Measurements from ENCODE around the gene CHST15.
"Not testable (repeated sequence)": the region's sequence is repeated elsewhere in the genome, so short reads cannot be mapped to it uniquely, and the experiment has no call there.

CHST15 gene

DNA sequence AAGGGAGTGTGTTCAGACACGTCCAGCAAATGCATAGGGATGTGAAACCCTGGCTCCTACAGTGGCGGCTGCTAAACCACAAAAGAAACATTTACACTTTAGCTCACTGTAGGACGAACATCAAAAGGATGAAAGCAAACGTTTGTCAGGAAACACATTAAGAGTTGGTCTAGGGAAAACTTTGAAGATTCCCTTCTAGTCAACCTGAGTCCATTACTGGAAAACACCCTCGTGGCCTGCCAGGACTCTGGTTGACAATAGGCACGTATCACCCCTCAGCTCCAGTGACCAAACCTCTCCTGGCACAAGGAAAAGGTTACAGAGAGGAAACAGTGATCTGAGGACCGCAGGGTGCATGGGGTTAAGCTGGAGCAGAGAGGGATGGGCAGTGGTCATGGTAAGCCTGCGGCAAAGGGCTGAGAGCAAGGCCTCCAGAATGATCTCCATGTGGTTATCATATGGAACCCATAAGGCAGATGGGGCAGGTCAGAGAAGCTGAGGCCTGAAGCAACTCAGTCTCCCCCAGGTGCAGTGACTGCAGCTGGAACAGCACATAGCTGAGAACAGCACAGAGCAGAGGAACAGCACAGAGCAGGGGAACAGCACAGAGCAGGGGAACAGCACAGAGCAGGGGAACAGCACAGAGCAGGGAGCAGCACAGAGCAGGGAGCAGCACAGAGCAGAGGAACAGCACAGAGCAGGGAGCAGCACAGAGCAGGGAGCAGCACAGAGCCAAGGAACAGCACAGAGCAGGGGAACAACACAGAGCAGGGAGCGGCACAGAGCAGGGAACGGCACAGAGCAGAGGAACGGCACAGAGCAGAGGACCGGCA is 49.9 kb downstream of the CHST15 start:
- Mint-ChIP-seq H3K4me1 (no peaks in the 10 kb centered on the region), H3K4me3 (no peak overlapping the region), H3K36me3 (no peaks in the 10 kb centered on the region), H3K9me3 (peaks cover 3% of the 10 kb centered on the region), H3K27ac (no peak overlapping the region)
- ATAC-seq (peak; percentile 37), DNase-seq (ENCODE audit: low spot score in 2 of 2) (no peak)

DNA sequence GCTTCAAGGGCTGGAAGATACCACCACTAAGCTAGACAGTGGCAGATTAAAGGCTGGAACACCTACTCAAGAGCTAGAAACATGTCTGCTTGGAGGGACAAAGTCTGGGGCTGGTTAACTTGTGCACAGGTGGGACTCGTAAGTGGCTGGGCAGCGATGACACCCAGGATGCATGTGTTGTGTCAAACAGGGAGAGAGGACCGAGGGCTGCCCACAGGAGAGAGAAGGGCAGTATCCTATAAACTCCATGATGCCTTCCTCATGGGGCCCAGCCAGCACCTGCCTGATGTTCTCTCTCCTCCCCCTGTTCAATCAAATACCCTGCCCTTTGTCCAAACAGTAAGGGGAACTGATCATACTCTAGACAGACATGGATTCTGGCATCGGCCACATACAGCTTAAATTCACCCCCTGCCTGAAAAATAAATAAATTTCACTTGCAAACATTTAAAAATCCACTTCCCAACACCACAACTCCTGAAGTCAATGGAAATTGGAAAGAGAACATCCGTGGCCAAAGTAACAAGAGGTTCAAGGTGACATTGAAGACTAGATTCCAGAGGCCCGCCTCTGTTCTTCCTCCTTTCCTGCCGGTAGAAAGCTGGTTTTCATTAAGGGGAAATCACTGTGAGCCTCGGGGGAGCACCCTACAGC is 50.6 kb downstream of the CHST15 start:
- H3K4me3 Mint-ChIP-seq: no peak overlapping the region
- ATAC-seq (no peak), DNase-seq (ENCODE audit: low spot score in 2 of 2) (no peak)
- H3K36me3 Mint-ChIP-seq: no peaks in the 10 kb centered on the region
- no peak overlapping the region for H3K27ac Mint-ChIP-seq
- H3K4me1 Mint-ChIP-seq: no peaks in the 10 kb centered on the region
- peaks cover 3% of the 10 kb centered on the region for H3K9me3 Mint-ChIP-seq

DNA sequence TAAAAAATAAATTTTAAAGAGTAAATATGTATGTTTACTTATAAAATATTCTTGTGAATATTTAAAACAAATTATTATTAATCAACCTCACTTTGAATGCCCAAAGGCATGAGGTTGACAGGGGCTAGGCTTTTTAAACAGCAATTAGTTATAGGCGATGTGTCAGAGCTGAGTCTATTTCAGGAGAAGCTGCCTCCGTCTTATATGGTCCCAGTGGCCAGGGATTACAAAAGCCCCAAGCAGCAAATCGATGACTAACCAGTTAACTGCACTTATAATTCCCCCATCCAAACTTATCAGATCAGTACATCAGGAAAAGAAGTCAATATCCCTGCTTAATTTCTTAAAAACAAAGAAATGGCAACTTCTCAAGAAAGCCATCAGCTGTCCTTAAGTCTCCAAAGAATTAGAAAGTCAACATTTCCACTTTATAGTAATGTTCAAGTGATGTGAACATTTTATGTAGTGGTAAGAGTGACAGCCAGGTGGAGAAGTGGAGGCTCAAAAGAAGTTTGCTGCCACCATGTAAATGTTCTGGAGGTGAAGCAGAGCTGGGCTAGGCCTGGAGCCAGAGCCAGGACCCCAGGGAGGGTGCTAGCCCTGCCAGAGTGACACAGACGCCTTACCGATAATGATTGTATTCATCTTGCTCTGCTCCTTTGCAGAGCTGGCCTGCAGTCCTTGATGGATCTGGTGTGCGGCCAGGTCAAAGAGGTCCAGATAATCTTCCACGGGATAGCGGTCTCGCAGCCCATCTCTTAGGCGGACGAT is 51.5 kb downstream of the CHST15 start:
- no peak for ATAC-seq
- H3K27ac Mint-ChIP-seq: no peak overlapping the region
- H3K36me3 Mint-ChIP-seq: no peaks in the 10 kb centered on the region
- H3K4me3 Mint-ChIP-seq: no peak overlapping the region
- peaks cover 3% of the 10 kb centered on the region for H3K9me3 Mint-ChIP-seq
- H3K4me1 Mint-ChIP-seq: no peaks in the 10 kb centered on the region
- no peak for DNase-seq (ENCODE audit: low spot score in 2 of 2)

DNA sequence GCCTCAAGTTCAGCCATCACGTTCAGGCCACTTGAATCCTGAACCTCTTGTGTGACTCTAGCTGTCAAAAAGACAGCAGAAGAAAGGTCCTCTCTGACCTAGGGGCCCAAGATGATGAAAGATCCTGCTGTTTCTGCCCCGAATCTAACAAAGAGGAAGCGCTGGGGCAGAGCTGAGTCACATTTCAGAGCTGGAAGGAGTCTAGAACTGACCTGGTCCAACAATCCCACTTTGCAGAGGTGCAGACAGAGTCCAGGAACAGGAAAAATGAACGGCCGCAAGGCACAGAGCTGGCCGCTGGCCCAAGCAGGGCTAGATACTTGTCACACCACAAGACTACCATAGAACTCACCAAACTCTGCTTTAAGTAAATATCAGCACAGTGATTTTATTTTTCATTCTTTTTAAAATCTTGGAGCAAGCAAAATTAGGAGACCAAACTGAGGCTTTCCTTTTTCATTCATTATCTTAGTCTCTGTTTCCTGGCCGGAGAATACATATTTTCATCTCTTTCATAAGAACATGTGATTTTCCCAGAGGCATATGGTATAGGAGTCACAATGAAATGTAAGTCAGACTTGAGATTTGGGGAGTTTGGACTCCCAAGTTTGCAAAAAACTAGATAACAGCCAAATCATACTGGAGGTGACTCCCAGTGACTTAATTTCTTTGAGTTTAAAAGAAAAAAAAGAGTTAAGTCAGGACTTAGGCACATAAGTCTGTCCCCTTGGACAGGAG is 52.8 kb downstream of the CHST15 start:
- no peak for ATAC-seq
- no peak overlapping the region for H3K27ac Mint-ChIP-seq
- no peak overlapping the region for H3K4me3 Mint-ChIP-seq
- peaks cover 8% of the 10 kb centered on the region for H3K4me1 Mint-ChIP-seq
- H3K36me3 Mint-ChIP-seq: no peaks in the 10 kb centered on the region
- H3K9me3 Mint-ChIP-seq: no peaks in the 10 kb centered on the region
- DNase-seq (ENCODE audit: low spot score in 2 of 2): no peak

DNA sequence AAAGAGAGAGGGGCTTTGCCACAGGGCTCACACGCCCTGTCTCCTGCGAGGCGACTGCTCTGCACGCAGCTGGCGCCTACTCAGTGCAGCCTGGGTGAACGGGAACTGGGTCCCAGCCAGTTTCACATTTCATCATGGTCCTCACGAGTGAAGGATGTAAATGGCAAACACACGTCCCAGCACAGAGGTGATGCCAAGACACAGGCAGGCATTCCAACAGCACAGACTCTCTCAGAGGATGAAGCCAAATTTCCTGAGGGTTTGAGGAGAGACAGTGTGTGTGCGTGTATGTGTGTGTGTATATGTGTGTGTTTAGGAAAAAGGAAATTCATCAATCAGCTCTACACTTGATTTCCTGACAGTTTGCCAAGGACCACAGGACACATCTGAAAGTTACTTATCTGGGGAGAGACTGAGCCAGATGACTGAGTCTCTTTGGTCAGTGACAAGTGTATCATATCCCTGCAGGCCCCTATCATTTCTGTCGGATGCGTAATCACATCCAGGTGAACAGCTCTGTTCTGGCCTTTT is 53.9 kb downstream of the CHST15 start:
- ATAC-seq (no peak), DNase-seq (ENCODE audit: low spot score in 2 of 2) (no peak)
- no peak overlapping the region for H3K4me3 Mint-ChIP-seq
- no peaks in the 10 kb centered on the region for H3K9me3 Mint-ChIP-seq
- no peak overlapping the region for H3K27ac Mint-ChIP-seq
- H3K4me1 Mint-ChIP-seq: peaks cover 12% of the 10 kb centered on the region
- no peaks in the 10 kb centered on the region for H3K36me3 Mint-ChIP-seq

DNA sequence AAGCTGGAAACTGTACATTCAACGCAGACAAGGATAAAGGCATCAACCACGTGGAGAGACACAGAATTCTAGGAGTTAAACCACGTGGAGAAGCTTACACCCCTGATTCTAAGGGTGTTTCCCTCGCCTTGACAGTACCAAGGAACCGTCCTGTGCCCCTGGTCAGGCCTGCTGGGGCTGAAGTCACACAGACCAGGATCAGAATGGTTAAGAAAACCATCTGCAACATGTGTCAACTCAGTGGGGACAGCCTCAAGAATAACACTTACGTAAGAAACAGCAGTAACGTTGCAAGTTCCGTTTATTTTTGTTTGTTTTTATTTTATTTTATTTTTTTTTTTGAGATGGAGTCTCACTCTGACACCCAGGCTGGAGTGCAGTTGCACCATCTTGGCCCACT is 55.6 kb downstream of the CHST15 start:
- DNase-seq (ENCODE audit: low spot score in 2 of 2) (no peak), ATAC-seq (no peak)
- H3K36me3 Mint-ChIP-seq: no peaks in the 10 kb centered on the region
- H3K4me1 Mint-ChIP-seq: peaks cover 12% of the 10 kb centered on the region
- no peak overlapping the region for H3K4me3 Mint-ChIP-seq
- no peaks in the 10 kb centered on the region for H3K9me3 Mint-ChIP-seq
- no peak overlapping the region for H3K27ac Mint-ChIP-seq

DNA sequence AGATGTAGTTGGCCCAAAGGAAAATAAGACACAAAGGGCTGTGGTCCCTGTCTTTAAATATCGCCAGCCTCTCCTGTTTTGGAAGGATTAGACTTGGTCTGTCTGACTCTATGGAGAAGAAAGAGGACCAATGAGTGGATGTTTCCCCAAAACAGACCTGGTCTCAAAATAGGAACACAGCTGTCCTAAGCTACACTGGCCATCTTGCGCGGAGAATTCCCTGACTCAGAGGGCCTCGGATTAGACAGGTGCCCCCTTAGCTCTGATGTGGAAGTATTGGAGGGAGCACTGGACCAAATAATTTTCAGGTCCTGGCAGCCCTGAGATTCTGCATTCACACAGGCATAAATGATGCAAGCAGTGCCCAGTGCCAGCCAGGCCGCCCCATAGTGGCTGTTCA is 56.1 kb downstream of the CHST15 start:
- DNase-seq (ENCODE audit: low spot score in 2 of 2): no peak
- no peak for ATAC-seq
- Mint-ChIP-seq H3K36me3 (no peaks in the 10 kb centered on the region), H3K4me3 (no peak overlapping the region), H3K4me1 (peaks cover 12% of the 10 kb centered on the region), H3K27ac (no peak overlapping the region), H3K9me3 (no peaks in the 10 kb centered on the region)

DNA sequence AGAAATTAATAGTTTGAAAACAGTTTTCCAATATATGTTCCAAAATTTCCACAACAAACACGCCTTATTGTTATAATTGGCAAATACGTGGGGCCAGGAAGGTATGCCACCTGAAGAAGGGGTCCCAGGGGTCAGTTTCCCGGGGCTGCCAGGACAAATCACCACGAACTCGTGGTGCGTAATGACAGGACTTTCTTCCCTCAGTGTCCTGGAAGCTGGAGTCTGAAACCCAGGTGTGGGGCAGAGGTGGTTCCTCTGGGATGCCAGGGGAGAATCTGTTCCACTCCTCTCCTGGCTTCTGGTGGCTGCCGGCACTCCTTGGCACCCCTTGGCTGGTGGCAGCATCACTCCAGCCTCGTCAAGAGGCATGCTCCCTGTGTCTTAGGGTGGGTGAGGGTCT is 56.7 kb downstream of the CHST15 start:
- ATAC-seq: no peak
- Mint-ChIP-seq H3K9me3 (no peaks in the 10 kb centered on the region), H3K4me3 (no peak overlapping the region), H3K4me1 (peaks cover 12% of the 10 kb centered on the region), H3K36me3 (no peaks in the 10 kb centered on the region), H3K27ac (no peak overlapping the region)
- DNase-seq (ENCODE audit: low spot score in 2 of 2): no peak

DNA sequence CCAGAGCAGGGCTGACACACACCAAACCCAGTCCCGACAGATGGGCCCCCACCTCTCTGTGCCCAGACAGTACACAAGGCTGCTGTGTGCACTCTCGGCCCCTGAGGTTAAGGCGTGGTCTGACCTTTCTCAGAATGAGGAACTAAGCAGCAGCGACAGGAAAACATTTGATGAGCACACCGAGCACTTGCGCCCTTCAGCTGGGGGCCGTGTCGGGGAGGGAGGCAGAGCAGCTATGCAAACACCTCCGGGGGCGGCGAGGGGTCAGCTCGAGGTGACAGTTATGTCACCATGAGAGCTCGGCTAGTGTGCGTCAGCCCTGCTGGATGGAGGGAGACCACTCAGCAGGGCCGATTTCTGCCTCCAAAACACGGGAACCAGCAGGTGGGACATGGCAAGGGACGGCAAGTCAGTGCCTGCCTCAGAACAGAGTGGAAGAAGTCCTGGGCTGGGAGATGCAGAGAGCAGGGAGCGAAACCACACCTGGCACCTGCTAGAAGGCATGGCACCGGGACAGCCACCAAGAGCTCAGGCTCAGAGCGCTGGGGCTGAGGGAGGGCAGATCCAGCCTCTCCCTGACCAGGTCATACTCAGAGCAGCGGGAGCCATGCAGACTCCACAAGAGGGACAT is 57.4 kb downstream of the CHST15 start:
- Mint-ChIP-seq H3K27ac (no peak overlapping the region), H3K4me1 (peaks cover 12% of the 10 kb centered on the region), H3K4me3 (peak overlapping the region; percentile 15), H3K9me3 (no peaks in the 10 kb centered on the region), H3K36me3 (no peaks in the 10 kb centered on the region)
- ATAC-seq: peak; percentile 80
- no peak for DNase-seq (ENCODE audit: low spot score in 2 of 2)

DNA sequence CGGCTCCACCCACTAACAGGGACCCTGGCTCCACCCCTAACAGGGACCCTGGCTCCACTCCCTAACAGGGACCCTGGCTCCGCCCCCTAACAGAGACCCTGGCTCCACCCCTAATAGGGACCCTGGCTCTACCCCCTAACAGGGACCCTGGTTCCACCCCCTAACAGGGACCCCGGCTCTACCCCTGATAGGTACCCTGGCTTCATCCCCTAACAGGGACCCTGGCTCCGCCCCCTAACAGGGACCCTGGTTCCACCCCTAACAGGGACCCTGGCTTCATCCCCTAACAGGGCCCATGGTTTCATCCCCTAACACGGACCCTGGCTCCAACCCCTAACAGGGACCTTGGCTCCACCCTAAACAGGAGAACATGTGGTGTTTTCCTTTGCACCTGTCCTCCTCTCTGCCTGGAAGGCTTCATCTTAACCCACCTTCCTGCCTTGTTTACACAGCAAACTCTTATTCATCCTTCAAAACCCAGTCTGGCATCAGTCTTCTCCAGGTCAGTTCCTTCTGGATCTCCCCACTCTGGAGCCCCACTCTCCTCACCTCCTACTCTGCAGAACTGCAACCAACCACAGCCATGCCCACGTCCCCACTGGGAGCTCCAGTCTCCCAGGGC is 58.0 kb downstream of the CHST15 start:
- ATAC-seq (no peak), DNase-seq (ENCODE audit: low spot score in 2 of 2) (no peak)
- no peak overlapping the region for H3K27ac Mint-ChIP-seq
- no peaks in the 10 kb centered on the region for H3K36me3 Mint-ChIP-seq
- no peaks in the 10 kb centered on the region for H3K9me3 Mint-ChIP-seq
- H3K4me3 Mint-ChIP-seq: peak overlapping the region; percentile 15
- peaks cover 12% of the 10 kb centered on the region for H3K4me1 Mint-ChIP-seq

DNA sequence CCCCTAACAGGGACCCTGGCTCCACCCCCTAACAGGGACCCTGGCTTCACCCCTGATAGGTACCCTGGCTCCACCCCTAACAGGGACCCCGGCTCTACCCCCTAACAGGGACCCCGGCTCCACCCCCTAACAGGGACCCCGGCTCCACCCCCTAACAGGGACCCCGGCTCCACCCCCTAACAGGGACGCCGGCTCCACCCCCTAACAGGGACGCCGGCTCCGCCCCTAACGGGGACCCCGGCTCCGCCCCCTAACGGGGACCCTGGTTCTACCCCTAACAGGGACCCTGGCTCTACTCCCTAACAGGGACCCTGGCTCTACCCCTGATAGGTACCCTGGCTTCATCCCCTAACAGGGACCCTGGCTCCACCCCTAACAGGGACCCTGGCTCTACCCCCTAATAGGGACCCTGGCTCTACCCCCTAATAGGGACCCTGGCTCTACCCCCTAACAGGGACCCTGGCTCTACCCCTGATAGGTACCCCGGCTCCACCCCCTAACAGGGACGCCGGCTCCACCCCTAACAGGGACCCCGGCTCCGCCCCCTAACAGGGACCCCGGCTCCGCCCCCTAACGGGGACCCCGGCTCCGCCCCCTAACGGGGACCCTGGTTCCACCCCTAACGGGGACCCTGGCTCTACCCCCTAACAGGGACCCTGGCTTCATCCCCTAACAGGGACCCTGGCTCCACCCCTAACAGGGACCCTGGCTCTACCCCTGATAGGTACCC is 58.7 kb downstream of the CHST15 start:
- H3K36me3 Mint-ChIP-seq, ATAC-seq, H3K4me3 Mint-ChIP-seq: not testable (repeated sequence)

DNA sequence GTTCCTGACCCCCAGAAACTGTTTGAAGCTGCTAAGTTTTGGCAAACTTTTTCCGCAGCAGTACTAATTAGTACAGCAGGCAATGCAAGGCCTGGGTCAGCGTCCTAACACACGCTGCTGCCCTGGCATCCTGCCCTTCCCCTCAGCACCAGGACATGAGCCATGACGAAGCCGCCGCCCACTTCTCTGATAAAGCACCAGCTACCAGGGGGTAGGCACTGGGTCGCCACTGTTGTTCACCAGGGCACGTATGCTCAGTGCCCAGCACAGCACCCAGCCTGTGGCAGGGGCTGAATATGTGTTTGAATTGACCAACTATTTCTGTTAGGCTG is 59.5 kb downstream of the CHST15 start:
- DNase-seq (ENCODE audit: low spot score in 2 of 2): no peak

More for the DNA sequence above, 58.7 kb downstream of the CHST15 start:
- H3K4me1 Mint-ChIP-seq: peaks cover 12% of the 10 kb centered on the region
- H3K27ac Mint-ChIP-seq; DNase-seq (ENCODE audit: low spot score in 2 of 2); H3K9me3 Mint-ChIP-seq: not testable (repeated sequence)

DNA sequence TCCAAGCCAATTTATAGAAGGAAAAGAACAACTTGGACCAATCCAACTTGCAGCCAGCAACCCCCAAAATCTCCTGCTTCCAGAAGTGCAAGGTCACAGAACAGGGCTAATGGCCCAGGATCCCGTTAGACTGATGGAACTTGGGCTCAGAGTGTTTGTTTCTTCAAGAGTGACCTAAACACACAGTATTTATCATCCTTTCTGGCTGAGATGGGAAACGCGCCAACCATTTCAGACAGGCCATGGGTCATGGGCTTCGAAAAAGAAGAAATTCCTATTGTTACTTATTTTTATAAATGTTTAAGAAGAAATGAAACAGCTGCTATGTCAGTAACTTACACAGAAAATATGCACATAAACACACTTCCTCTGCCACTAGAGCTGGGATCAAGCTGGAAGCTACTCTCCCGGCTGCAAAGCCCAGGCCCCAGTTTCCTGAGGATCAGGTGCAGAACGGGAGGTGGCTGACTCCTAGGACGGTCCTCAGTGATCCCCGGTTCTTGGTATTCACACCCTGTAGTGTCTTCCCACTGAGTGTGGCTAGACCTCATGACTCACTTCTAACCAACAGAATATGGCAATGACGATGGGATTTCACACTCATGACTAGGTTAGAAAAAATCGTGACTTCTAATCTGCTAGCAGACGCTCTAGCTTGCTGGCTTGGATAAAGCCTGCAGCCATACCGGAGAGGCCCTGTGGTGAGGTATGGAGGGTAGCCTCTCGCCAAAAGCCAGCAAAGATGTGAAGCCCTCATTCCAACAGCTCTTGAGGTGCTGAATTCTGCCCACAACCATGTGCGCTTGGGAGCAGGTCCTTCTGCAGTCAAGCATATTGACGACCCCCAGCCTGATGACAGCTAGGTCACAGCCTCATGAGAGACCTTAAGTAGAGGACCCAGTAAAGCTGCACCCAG is 60.2 kb downstream of the CHST15 start:
- ATAC-seq (peak; percentile 62), DNase-seq (ENCODE audit: low spot score in 2 of 2) (no peak)
- H3K9me3 Mint-ChIP-seq: no peaks in the 10 kb centered on the region
- H3K27ac Mint-ChIP-seq: no peak overlapping the region
- H3K36me3 Mint-ChIP-seq: no peaks in the 10 kb centered on the region
- no peak overlapping the region for H3K4me3 Mint-ChIP-seq
- H3K4me1 Mint-ChIP-seq: peaks cover 12% of the 10 kb centered on the region

More for the DNA sequence above, 59.5 kb downstream of the CHST15 start:
- H3K27ac Mint-ChIP-seq: no peak overlapping the region
- peaks cover 12% of the 10 kb centered on the region for H3K4me1 Mint-ChIP-seq
- no peak overlapping the region for H3K4me3 Mint-ChIP-seq
- no peaks in the 10 kb centered on the region for H3K9me3 Mint-ChIP-seq
- H3K36me3 Mint-ChIP-seq: no peaks in the 10 kb centered on the region
- ATAC-seq: no peak
